Measurements from ENCODE around the gene KIAA1549.

Gene KIAA1549

GRCh38 chr7:138868711-138869110, 112.5 kb downstream of the KIAA1549 start:
- no peak overlapping the region for H3K9ac ChIP-seq (ENCODE audit: low read length in 5 of 5)
- no peak overlapping the region for H3K4me3 ChIP-seq (ENCODE audit: low read depth in 1 of 5, low read length in 5 of 5)
- no peak overlapping the region for H3K27ac ChIP-seq (ENCODE audit: low read depth, low read length)
- peaks cover 0 to 13% (median 4%) of the 10 kb centered on the region in 5 donors for H3K36me3 ChIP-seq (ENCODE audit: control insufficient read depth in 5 of 5, insufficient read depth in 5 of 5, low read length in 5 of 5)
- H3K9me3 ChIP-seq (ENCODE audit: control insufficient read depth in 5 of 5, low read length in 5 of 5) = no peaks in the 10 kb centered on the region
- no peaks in the 10 kb centered on the region for H3K27me3 ChIP-seq (ENCODE audit: control insufficient read depth in 5 of 5, insufficient read depth in 4 of 5, low read length in 5 of 5)
- no peaks in the 10 kb centered on the region for H3K4me1 ChIP-seq (ENCODE audit: control insufficient read depth in 5 of 5, insufficient read depth in 5 of 5, low read length in 5 of 5)

DNA sequence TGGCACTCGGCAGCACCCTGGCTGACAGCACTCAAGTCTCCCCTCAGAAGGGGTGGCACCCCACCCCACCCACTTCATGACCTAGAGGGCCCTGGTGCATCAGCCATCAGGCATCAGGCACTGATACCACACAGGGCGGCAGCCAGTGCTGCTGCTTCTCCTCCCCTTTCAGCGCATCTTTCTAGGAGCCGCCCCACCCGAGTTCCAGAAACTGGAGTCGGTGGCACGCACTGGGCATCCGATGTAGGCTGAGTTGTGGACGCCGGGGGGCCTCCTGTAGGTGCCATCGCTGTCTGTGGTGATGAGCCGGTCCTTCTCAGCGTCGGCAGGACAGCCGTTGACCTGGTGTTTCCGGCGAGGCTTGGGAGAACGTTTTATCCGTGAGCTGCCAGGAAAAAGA, 113.4 kb downstream of the KIAA1549 start:
- H3K36me3 ChIP-seq (ENCODE audit: control insufficient read depth in 5 of 5, insufficient read depth in 5 of 5, low read length in 5 of 5) = peaks cover 0 to 13% (median 4%) of the 10 kb centered on the region in 5 donors
- no peak overlapping the region for H3K27ac ChIP-seq (ENCODE audit: low read depth, low read length)
- H3K9ac ChIP-seq (ENCODE audit: low read length in 5 of 5) = no peak overlapping the region
- no peaks in the 10 kb centered on the region for H3K9me3 ChIP-seq (ENCODE audit: control insufficient read depth in 5 of 5, low read length in 5 of 5)
- H3K4me1 ChIP-seq (ENCODE audit: control insufficient read depth in 5 of 5, insufficient read depth in 5 of 5, low read length in 5 of 5) = no peaks in the 10 kb centered on the region
- no peak overlapping the region for H3K4me3 ChIP-seq (ENCODE audit: low read depth in 1 of 5, low read length in 5 of 5)
- no peaks in the 10 kb centered on the region for H3K27me3 ChIP-seq (ENCODE audit: control insufficient read depth in 5 of 5, insufficient read depth in 4 of 5, low read length in 5 of 5)

DNA sequence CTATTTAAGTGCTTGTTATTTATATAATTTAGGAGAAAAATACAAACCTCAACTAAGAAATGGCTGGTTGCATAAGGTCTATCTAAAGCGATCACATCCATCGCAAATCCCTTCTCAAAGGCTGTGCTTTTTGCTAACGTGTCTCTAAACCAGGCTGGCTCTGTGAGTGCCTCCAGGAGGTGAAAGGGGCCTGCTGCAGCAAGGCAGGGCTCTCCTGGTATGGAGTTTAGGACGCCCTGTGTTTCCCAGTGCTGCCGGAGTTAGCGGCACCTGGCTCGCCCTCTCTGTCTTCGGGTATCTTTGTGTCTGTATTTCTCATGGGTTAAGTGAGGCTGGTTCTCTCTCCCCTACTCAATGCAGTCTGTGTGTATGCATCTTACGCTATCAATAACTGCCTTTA, 114.8 kb downstream of the KIAA1549 start:
- Histone ChIP-seq H3K27ac (ENCODE audit: low read depth, low read length) (no peak overlapping the region), H3K36me3 (ENCODE audit: control insufficient read depth in 5 of 5, insufficient read depth in 5 of 5, low read length in 5 of 5) (peaks cover 0 to 13% (median 4%) of the 10 kb centered on the region in 5 donors)

GRCh38 chr7:138865843-138866242, 115.3 kb downstream of the KIAA1549 start:
- Histone ChIP-seq H3K9me3 (ENCODE audit: control insufficient read depth in 5 of 5, low read length in 5 of 5) (no peaks in the 10 kb centered on the region), H3K27me3 (ENCODE audit: control insufficient read depth in 5 of 5, insufficient read depth in 4 of 5, low read length in 5 of 5) (no peaks in the 10 kb centered on the region), H3K36me3 (ENCODE audit: control insufficient read depth in 5 of 5, insufficient read depth in 5 of 5, low read length in 5 of 5) (peaks cover 0 to 18% (median 5%) of the 10 kb centered on the region in 5 donors), H3K9ac (ENCODE audit: low read length in 5 of 5) (no peak overlapping the region), H3K4me1 (ENCODE audit: control insufficient read depth in 5 of 5, insufficient read depth in 5 of 5, low read length in 5 of 5) (no peaks in the 10 kb centered on the region), H3K4me3 (ENCODE audit: low read depth in 1 of 5, low read length in 5 of 5) (no peak overlapping the region), H3K27ac (ENCODE audit: low read depth, low read length) (no peak overlapping the region)

More for the DNA sequence above, 114.8 kb downstream of the KIAA1549 start:
- no peaks in the 10 kb centered on the region for H3K27me3 ChIP-seq (ENCODE audit: control insufficient read depth in 5 of 5, insufficient read depth in 4 of 5, low read length in 5 of 5)
- no peaks in the 10 kb centered on the region for H3K9me3 ChIP-seq (ENCODE audit: control insufficient read depth in 5 of 5, low read length in 5 of 5)
- no peaks in the 10 kb centered on the region for H3K4me1 ChIP-seq (ENCODE audit: control insufficient read depth in 5 of 5, insufficient read depth in 5 of 5, low read length in 5 of 5)
- H3K9ac ChIP-seq (ENCODE audit: low read length in 5 of 5) = no peak overlapping the region
- no peak overlapping the region for H3K4me3 ChIP-seq (ENCODE audit: low read depth in 1 of 5, low read length in 5 of 5)

GRCh38 chr7:138864667-138865066, 116.5 kb downstream of the KIAA1549 start:
- no peak overlapping the region for H3K4me3 ChIP-seq (ENCODE audit: low read depth in 1 of 5, low read length in 5 of 5)
- H3K9me3 ChIP-seq (ENCODE audit: control insufficient read depth in 5 of 5, low read length in 5 of 5) = no peaks in the 10 kb centered on the region
- no peaks in the 10 kb centered on the region for H3K27me3 ChIP-seq (ENCODE audit: control insufficient read depth in 5 of 5, insufficient read depth in 4 of 5, low read length in 5 of 5)
- H3K4me1 ChIP-seq (ENCODE audit: control insufficient read depth in 5 of 5, insufficient read depth in 5 of 5, low read length in 5 of 5) = no peaks in the 10 kb centered on the region
- no peak overlapping the region for H3K9ac ChIP-seq (ENCODE audit: low read length in 5 of 5)
- H3K27ac ChIP-seq (ENCODE audit: low read depth, low read length) = no peak overlapping the region
- peaks cover 0 to 16% (median 8%) of the 10 kb centered on the region in 5 donors for H3K36me3 ChIP-seq (ENCODE audit: control insufficient read depth in 5 of 5, insufficient read depth in 5 of 5, low read length in 5 of 5)

- peaks cover 0 to 13% (median 8%) of the 10 kb centered on the region in 5 donors for H3K36me3 ChIP-seq (ENCODE audit: control insufficient read depth in 5 of 5, insufficient read depth in 5 of 5, low read length in 5 of 5)
- no peak overlapping the region for H3K9ac ChIP-seq (ENCODE audit: low read length in 5 of 5)
- H3K4me1 ChIP-seq (ENCODE audit: control insufficient read depth in 5 of 5, insufficient read depth in 5 of 5, low read length in 5 of 5) = no peaks in the 10 kb centered on the region
- H3K9me3 ChIP-seq (ENCODE audit: control insufficient read depth in 5 of 5, low read length in 5 of 5) = no peaks in the 10 kb centered on the region
- no peaks in the 10 kb centered on the region for H3K27me3 ChIP-seq (ENCODE audit: control insufficient read depth in 5 of 5, insufficient read depth in 4 of 5, low read length in 5 of 5)
- no peak overlapping the region for H3K27ac ChIP-seq (ENCODE audit: low read depth, low read length)
- H3K4me3 ChIP-seq (ENCODE audit: low read depth in 1 of 5, low read length in 5 of 5) = no peak overlapping the region
Measured at GRCh38 chr7:138863931-138864330, 117.3 kb downstream of the KIAA1549 start.

- Histone ChIP-seq H3K27ac (ENCODE audit: low read depth, low read length) (no peak overlapping the region), H3K4me3 (ENCODE audit: low read depth in 1 of 5, low read length in 5 of 5) (no peak overlapping the region), H3K9me3 (ENCODE audit: control insufficient read depth in 5 of 5, low read length in 5 of 5) (peaks cover 0 to 9% (median 5%) of the 10 kb centered on the region in 5 donors), H3K36me3 (ENCODE audit: control insufficient read depth in 5 of 5, insufficient read depth in 5 of 5, low read length in 5 of 5) (peaks cover 0 to 8% (median 5%) of the 10 kb centered on the region in 5 donors), H3K4me1 (ENCODE audit: control insufficient read depth in 5 of 5, insufficient read depth in 5 of 5, low read length in 5 of 5) (no peaks in the 10 kb centered on the region), H3K9ac (ENCODE audit: low read length in 5 of 5) (no peak overlapping the region), H3K27me3 (ENCODE audit: control insufficient read depth in 5 of 5, insufficient read depth in 4 of 5, low read length in 5 of 5) (no peaks in the 10 kb centered on the region)
Measured at GRCh38 chr7:138861051-138861450, 120.1 kb downstream of the KIAA1549 start.

DNA sequence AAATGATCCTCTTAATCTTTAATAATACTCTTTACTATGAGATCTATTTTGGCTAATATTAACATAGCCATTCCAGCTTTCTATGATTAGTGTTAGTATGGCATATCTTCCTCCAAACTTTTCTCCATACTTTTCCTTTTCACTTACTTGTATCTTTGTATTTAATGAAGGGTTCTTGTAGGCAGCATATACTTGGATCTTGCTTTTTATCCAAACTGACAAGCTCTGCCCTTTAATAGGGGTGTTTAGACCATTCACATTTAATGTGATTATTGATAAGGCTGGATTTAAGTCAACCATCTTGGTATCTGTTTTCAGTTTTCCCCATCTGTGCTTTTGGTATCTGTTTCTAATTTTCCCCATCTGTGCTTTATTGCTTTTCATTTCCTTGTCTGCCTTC, 123.5 kb downstream of the KIAA1549 start:
- H3K9me3 ChIP-seq (ENCODE audit: control insufficient read depth in 5 of 5, low read length in 5 of 5) = peaks cover 0 to 9% (median 5%) of the 10 kb centered on the region in 5 donors
- no peak overlapping the region for H3K27ac ChIP-seq (ENCODE audit: low read depth, low read length)
- H3K36me3 ChIP-seq (ENCODE audit: control insufficient read depth in 5 of 5, insufficient read depth in 5 of 5, low read length in 5 of 5) = peaks cover 0 to 8% (median 5%) of the 10 kb centered on the region in 5 donors
- H3K9ac ChIP-seq (ENCODE audit: low read length in 5 of 5) = no peak overlapping the region
- no peaks in the 10 kb centered on the region for H3K4me1 ChIP-seq (ENCODE audit: control insufficient read depth in 5 of 5, insufficient read depth in 5 of 5, low read length in 5 of 5)
- H3K4me3 ChIP-seq (ENCODE audit: low read depth in 1 of 5, low read length in 5 of 5) = no peak overlapping the region
- H3K27me3 ChIP-seq (ENCODE audit: control insufficient read depth in 5 of 5, insufficient read depth in 4 of 5, low read length in 5 of 5) = no peaks in the 10 kb centered on the region

DNA sequence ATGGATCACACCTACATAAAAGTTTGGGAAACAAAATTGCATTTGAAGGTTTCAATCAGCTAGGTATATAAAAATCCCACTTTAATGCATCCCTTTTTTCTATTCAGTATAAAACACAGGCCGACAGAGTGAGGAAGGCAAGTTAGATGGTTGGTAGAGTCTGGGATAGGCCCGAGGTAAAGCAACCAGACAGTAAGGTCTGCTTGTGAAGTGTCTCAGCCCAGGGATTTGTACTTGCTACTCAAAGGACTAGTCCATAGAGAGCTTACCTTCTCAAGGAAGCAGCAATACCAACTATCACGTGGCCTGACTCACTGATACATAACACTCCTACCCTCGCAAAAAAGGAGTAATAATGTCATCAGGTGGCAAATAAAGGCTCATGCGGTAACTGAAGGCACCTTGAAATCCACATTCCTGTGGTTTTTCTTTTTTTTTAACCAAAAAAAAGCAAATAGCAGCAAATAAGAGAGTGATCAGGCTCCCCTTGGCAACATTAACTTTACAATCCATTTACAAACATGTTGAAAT, 127.0 kb downstream of the KIAA1549 start:
- Histone ChIP-seq H3K27me3 (ENCODE audit: control insufficient read depth in 5 of 5, insufficient read depth in 4 of 5, low read length in 5 of 5) (no peaks in the 10 kb centered on the region), H3K9me3 (ENCODE audit: control insufficient read depth in 5 of 5, low read length in 5 of 5) (peaks cover 0 to 9% (median 5%) of the 10 kb centered on the region in 5 donors), H3K27ac (ENCODE audit: low read depth, low read length) (no peak overlapping the region), H3K4me3 (ENCODE audit: low read depth in 1 of 5, low read length in 5 of 5) (no peak overlapping the region), H3K9ac (ENCODE audit: low read length in 5 of 5) (no peak overlapping the region), H3K36me3 (ENCODE audit: control insufficient read depth in 5 of 5, insufficient read depth in 5 of 5, low read length in 5 of 5) (peaks cover 0 to 3% (median 0%) of the 10 kb centered on the region in 5 donors), H3K4me1 (ENCODE audit: control insufficient read depth in 5 of 5, insufficient read depth in 5 of 5, low read length in 5 of 5) (no peaks in the 10 kb centered on the region)

DNA sequence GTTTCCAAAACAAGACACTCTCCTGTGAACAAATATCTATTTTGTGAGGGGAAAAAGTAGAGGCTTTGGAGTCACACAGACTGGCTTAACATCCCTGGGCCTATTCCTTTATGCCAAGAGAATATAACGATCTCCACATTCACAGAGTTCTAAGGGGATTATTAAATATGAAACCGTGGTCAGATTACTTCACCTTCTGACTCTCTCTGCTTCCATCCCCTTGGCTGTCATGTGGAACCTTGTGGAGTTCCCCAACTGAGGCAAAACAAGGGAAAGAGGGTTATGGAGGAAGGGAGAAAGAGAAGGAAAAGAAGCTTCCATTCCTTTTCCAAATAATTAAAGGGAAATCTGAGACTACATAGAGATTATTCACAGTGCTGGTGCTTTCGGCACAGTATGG, 127.7 kb downstream of the KIAA1549 start:
- no peaks in the 10 kb centered on the region for H3K4me1 ChIP-seq (ENCODE audit: control insufficient read depth in 5 of 5, insufficient read depth in 5 of 5, low read length in 5 of 5)
- H3K9me3 ChIP-seq (ENCODE audit: control insufficient read depth in 5 of 5, low read length in 5 of 5) = peaks cover 0 to 8% (median 5%) of the 10 kb centered on the region in 5 donors
- H3K27me3 ChIP-seq (ENCODE audit: control insufficient read depth in 5 of 5, insufficient read depth in 4 of 5, low read length in 5 of 5) = no peaks in the 10 kb centered on the region
- H3K36me3 ChIP-seq (ENCODE audit: control insufficient read depth in 5 of 5, insufficient read depth in 5 of 5, low read length in 5 of 5) = peaks cover 0 to 3% (median 0%) of the 10 kb centered on the region in 5 donors
- no peak overlapping the region for H3K4me3 ChIP-seq (ENCODE audit: low read depth in 1 of 5, low read length in 5 of 5)
- H3K27ac ChIP-seq (ENCODE audit: low read depth, low read length) = no peak overlapping the region
- H3K9ac ChIP-seq (ENCODE audit: low read length in 5 of 5) = no peak overlapping the region
